Fibroblast of pulmonary artery (primary cell): Measurements from ENCODE around the gene SLC29A2.
A peak's percentile ranks its signal among the peaks of the same experiment; 100 is the strongest.

ENCODE experiments used
- DNase-seq: peaks from one replicate; pipeline ENCODE4 v3.0.0-alpha.2; 2010; ENCODE audit warnings: low read depth
- H3K4me3 ChIP-seq: replicated peaks from 2 replicates; pipeline ENCODE4 v1.5.1; 2011; ENCODE audit warnings: low read depth, mild to moderate bottlenecking, control low read depth, low read length, moderate library complexity
- TF ChIP-seq, protein P1 (sequence below): IDR thresholded peaks from 2 replicates; pipeline ENCODE4 v1.5.1; 2011; ENCODE audit warnings: mild to moderate bottlenecking, control low read depth, low read length, inconsistent platforms; ENCODE audit errors: missing control alignments

Gene SLC29A2

DNA sequence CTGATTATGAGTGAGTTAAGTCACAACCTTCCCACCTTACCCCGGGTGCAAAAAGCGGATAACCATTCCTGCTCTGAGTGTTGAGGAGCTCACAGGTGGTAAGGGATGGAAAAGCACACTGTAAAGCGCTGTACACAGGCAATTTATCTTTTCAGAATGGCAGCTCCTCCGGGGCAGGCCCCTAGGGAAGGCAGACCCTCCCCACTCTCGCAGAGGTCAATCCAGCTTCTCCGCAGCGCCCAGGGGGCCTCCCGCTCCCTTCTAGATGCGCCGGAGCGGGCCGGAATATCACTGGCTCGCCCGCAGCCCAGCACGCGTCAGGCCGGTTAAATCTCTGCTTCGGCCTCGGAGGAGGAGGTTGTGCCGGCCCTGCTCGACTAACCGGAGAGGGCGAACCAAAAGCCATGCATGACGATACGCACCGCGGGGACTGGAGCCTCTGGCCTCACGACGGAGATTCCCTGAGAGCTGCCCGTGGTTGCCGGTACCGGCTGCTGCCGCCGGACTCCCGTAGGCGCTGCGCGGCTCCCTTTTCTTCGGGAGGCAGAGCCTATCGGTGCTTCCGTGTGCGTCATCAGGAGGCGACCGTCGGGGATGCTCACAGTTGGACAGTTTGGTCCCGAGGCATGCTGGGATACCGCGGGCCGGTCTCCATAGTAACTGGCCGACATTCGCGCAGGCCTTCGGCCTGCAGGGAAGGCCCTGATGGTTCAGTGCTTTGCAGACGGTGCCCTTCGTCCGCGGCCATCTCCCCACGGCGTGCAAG, 26.8 kb downstream of the SLC29A2 start, which contains the start of gene BRMS1:
TSS of gene BRMS1 (minus strand) at position 555 of the 766 bp plus-strand sequence. CDS start 2,870 bp downstream, outside the sequence.
- peak within 1 kb of the TSS; percentile 97 for H3K4me3 ChIP-seq

DNA sequence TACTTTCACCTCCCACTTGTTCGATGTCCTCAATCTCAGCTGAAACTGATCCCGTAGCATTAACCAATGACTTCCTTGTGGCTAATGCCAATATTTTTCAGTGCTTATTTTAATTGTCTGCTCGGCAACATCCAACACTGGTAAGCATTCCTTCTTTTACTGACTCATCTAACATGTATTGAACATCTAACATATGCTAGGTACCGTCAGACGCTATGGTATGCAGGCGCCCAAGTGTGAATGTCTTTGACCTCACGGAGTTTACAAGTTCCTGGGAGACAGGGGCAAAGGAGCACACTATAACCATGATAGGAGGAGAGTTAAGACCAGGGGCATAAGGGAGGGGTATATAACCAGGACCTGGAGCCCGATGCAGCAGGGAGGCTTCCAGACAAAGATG, 28.4 kb downstream of the SLC29A2 start:
- H3K4me3 ChIP-seq: no peak overlapping the region
- TF ChIP-seq, protein P1, sequence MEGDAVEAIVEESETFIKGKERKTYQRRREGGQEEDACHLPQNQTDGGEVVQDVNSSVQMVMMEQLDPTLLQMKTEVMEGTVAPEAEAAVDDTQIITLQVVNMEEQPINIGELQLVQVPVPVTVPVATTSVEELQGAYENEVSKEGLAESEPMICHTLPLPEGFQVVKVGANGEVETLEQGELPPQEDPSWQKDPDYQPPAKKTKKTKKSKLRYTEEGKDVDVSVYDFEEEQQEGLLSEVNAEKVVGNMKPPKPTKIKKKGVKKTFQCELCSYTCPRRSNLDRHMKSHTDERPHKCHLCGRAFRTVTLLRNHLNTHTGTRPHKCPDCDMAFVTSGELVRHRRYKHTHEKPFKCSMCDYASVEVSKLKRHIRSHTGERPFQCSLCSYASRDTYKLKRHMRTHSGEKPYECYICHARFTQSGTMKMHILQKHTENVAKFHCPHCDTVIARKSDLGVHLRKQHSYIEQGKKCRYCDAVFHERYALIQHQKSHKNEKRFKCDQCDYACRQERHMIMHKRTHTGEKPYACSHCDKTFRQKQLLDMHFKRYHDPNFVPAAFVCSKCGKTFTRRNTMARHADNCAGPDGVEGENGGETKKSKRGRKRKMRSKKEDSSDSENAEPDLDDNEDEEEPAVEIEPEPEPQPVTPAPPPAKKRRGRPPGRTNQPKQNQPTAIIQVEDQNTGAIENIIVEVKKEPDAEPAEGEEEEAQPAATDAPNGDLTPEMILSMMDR: no peak
- no peak for DNase-seq

More for the DNA sequence above, 26.8 kb downstream of the SLC29A2 start, which contains the start of gene BRMS1:
- TF ChIP-seq, protein P1: no peak
- DNase-seq: peak; percentile 98

DNA sequence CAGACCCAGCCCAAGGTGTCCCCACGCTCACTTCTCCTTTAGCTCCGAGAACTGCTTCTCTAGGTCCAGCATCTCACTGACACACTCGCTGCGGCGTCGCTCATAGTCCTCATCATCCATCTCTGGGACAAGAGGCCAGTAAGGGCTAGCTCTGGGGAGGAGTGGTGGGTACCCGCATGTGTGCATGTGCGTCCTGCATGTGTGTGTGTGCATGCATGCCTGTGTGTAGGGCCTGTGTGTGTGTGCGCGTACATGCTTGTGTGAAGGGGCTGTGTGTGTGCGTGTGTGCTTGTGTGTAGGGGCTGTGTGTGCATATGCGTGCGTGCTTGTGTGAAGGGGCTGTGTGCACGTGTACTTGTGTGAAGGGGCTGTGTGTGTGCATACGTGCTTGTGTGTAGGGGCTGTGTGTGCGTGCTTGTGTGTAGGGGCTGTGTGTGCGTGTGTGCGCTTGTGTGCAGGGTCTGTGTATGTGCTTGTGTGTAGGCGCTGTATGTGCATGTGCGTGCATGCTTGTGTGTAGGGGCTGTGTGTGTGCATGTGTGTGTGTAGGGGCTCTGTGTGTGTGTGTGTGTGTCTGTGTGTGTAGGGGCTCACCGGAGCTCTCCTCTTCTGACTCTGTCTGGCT, 29.9 kb downstream of the SLC29A2 start:
- no peak for DNase-seq
- TF ChIP-seq, protein P1: no peak
- H3K4me3 ChIP-seq: no peak overlapping the region

DNA sequence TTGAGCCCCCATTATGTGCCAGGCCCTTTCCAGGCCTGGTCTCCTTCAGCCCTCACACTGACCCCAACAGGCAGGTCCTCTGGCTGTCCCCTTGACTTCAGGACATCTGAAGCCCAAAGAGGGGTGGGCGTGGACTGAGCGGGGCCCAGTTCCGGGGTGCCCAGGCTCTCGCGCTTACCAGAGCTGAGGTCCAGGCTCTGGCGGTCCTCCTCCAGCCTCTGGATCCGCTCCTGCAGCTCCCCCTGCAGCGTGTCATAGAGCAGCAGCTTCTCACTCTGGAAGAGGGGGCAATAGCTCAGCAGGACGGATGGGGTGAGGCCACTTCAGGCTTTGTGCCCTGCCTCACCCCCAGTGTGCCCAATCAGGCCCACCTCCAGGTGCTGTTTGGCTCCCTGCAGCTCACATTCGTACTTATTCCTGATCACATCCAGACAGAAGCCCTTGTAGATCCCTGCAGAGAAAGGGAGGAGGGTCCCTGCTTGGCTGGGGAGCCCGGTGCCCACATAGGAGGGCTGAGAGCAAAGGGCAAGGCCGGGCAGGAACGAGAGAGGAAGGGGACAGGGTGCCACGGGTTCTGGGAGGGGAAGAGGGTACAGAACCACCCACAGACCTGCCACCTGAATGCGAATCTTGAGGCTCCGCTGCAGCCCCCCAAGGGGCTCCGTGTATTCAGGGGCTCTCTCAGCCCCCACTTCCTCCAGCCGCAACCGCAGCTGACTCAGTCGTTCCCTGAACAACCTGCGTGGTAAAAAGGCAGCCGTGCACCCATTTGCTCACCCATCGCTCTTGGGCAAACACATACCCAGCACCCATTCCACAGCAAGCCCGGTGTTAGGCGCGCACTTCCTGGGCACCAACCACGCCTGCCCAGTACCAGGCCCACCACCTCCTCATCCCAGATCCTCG, 30.7 kb downstream of the SLC29A2 start:
- H3K4me3 ChIP-seq: no peak overlapping the region
- no peak for DNase-seq
- TF ChIP-seq, protein P1: no peak

DNA sequence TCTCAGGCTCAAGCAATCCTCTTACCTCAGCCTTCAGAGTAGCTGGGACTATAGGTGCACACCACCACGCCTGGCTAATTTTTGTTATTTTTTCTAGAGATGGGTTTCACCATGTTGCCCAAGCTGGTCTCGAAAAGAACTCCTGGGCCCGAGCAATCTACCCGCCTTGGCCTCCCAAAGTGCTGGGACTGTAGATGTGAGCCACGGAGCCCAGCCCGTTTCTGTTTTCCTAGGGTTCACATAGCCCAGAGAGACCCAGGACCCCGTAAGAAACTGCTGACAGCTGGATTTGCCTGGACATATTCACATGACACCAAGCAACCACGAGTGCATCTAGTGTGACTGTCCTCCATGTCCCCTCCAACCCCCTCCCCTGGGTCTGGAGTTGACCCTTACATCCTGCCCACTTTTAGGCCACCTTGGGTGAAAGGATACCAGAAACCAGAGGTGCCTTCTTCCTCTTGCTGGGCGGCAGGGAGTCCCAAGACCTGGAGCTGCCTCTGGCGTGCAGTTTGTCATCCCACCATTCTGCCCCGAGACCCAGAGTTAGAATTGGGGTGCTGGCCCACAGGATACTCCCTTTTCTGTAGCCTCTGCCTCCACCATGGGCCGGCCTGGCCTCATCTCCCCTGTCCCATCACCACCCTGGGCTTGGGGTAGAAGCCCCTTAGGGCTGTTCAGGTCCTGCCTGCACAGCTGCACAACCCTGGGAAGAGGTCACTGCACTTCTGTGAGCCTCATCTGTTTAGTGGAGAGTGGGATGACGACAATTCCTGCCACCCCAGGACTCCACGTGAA, 31.7 kb downstream of the SLC29A2 start:
- no peak for DNase-seq
- no peak overlapping the region for H3K4me3 ChIP-seq
- TF ChIP-seq, protein P1: no peak

DNA sequence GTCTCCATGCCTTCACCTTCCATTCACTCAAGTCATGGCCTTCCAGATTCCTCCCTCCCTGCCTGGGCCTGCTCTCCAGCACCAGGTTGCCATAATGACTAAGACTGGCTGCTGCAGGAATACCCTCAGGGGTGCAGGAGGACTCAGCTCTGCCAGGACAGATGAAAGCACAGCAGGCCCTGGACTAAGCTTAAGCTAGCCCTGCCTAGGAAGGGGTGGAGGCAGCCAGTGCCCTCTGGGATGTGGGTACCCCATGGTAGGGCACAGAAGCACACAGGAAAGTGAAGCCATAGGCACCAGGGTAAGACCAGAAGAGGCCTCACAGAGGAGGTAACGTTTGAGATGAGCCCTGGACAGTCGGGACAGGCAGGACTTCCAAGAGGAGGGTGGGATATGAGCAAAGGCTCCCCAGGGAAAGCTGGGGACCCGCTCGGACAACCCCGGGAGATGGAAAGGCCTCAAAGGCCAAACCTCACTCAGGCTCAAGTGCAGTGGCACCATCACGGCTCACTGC, 32.3 kb downstream of the SLC29A2 start:
- DNase-seq: no peak
- TF ChIP-seq, protein P1: no peak
- H3K4me3 ChIP-seq: no peak overlapping the region
